ENCODE measurements around the gene SLC2A13. TPM values are rescaled to one million over a fixed set of nuclear protein-coding genes. Genes with fewer than 3 reads are reported as not detected.

SLC2A13 gene
- total and polyA plus RNA-seq, 2 donors from 2014 or later, result 3.9 to 18.6 TPM

GRCh38 chr12:40138526-40138925 lies 32.6 kb upstream of the SLC2A13 start:
- Histone ChIP-seq H3K36me3 (ENCODE audit: control insufficient read depth in 2 of 3, insufficient read depth in 3 of 3, low read length in 3 of 3) (no peaks in the 10 kb centered on the region), H3K4me3 (ENCODE audit: low read length in 3 of 3) (no peak overlapping the region), H3K9ac (ENCODE audit: low read length in 3 of 3) (no peak overlapping the region), H3K27me3 (ENCODE audit: control insufficient read depth, insufficient read depth, low read length) (no peaks in the 10 kb centered on the region), H3K27ac (ENCODE audit: low read depth in 2 of 2, low read length in 2 of 2) (no peak overlapping the region), H3K9me3 (ENCODE audit: control insufficient read depth in 2 of 3, insufficient read depth in 1 of 3, low read length in 3 of 3) (no peaks in the 10 kb centered on the region), H3K4me1 (ENCODE audit: control insufficient read depth in 2 of 3, insufficient read depth in 2 of 3, low read depth in 1 of 3, low read length in 3 of 3) (no peaks in the 10 kb centered on the region)
- TF ChIP-seq, protein P1, sequence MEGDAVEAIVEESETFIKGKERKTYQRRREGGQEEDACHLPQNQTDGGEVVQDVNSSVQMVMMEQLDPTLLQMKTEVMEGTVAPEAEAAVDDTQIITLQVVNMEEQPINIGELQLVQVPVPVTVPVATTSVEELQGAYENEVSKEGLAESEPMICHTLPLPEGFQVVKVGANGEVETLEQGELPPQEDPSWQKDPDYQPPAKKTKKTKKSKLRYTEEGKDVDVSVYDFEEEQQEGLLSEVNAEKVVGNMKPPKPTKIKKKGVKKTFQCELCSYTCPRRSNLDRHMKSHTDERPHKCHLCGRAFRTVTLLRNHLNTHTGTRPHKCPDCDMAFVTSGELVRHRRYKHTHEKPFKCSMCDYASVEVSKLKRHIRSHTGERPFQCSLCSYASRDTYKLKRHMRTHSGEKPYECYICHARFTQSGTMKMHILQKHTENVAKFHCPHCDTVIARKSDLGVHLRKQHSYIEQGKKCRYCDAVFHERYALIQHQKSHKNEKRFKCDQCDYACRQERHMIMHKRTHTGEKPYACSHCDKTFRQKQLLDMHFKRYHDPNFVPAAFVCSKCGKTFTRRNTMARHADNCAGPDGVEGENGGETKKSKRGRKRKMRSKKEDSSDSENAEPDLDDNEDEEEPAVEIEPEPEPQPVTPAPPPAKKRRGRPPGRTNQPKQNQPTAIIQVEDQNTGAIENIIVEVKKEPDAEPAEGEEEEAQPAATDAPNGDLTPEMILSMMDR (IDR thresholded peaks at IDR 0.05; ENCODE audit: borderline replicate concordance, extremely low read depth, insufficient read depth), result no peak
- intact Hi-C loops (cut with DNase I), result no loop called here
- FAIRE-seq, result no peak
- no peak for DNase-seq

GRCh38 chr12:40137252-40137651 lies 31.4 kb upstream of the SLC2A13 start:
- intact Hi-C loops (cut with DNase I), result no loop called here
- no peak overlapping the region for H3K9ac ChIP-seq (ENCODE audit: low read length in 3 of 3)
- no peak overlapping the region for H3K4me3 ChIP-seq (ENCODE audit: low read length in 3 of 3)
- no peaks in the 10 kb centered on the region for H3K9me3 ChIP-seq (ENCODE audit: control insufficient read depth in 2 of 3, insufficient read depth in 1 of 3, low read length in 3 of 3)
- H3K4me1 ChIP-seq (ENCODE audit: control insufficient read depth in 2 of 3, insufficient read depth in 2 of 3, low read depth in 1 of 3, low read length in 3 of 3), result no peaks in the 10 kb centered on the region
- H3K36me3 ChIP-seq (ENCODE audit: control insufficient read depth in 2 of 3, insufficient read depth in 3 of 3, low read length in 3 of 3), result no peaks in the 10 kb centered on the region
- H3K27ac ChIP-seq (ENCODE audit: low read depth in 2 of 2, low read length in 2 of 2), result no peak overlapping the region
- TF ChIP-seq, protein P1 (IDR thresholded peaks at IDR 0.05; ENCODE audit: borderline replicate concordance, extremely low read depth, insufficient read depth), result no peak
- peak in 1 of 5 donors; percentile 9 for DNase-seq
- no peaks in the 10 kb centered on the region for H3K27me3 ChIP-seq (ENCODE audit: control insufficient read depth, insufficient read depth, low read length)
- no peak for FAIRE-seq

GRCh38 chr12:40127408-40127807 lies 21.5 kb upstream of the SLC2A13 start:
- TF ChIP-seq, protein P1 (IDR thresholded peaks at IDR 0.05; ENCODE audit: borderline replicate concordance, extremely low read depth, insufficient read depth), result no peak
- H3K27ac ChIP-seq (ENCODE audit: low read depth in 2 of 2, low read length in 2 of 2), result no peak overlapping the region
- intact Hi-C loops (cut with DNase I), result no loop called here
- FAIRE-seq (no peak), DNase-seq (no peak)
- no peaks in the 10 kb centered on the region for H3K27me3 ChIP-seq (ENCODE audit: control insufficient read depth, insufficient read depth, low read length)
- no peaks in the 10 kb centered on the region for H3K36me3 ChIP-seq (ENCODE audit: control insufficient read depth in 2 of 3, insufficient read depth in 3 of 3, low read length in 3 of 3)
- no peaks in the 10 kb centered on the region for H3K9me3 ChIP-seq (ENCODE audit: control insufficient read depth in 2 of 3, insufficient read depth in 1 of 3, low read length in 3 of 3)
- H3K4me1 ChIP-seq (ENCODE audit: control insufficient read depth in 2 of 3, insufficient read depth in 2 of 3, low read depth in 1 of 3, low read length in 3 of 3), result no peaks in the 10 kb centered on the region
- no peak overlapping the region for H3K9ac ChIP-seq (ENCODE audit: low read length in 3 of 3)
- H3K4me3 ChIP-seq (ENCODE audit: low read length in 3 of 3), result no peak overlapping the region

GRCh38 chr12:40123496-40123895 lies 17.6 kb upstream of the SLC2A13 start:
- Histone ChIP-seq H3K27me3 (ENCODE audit: control insufficient read depth, insufficient read depth, low read length) (no peaks in the 10 kb centered on the region), H3K27ac (ENCODE audit: low read depth in 2 of 2, low read length in 2 of 2) (no peak overlapping the region), H3K9ac (ENCODE audit: low read length in 3 of 3) (no peak overlapping the region), H3K9me3 (ENCODE audit: control insufficient read depth in 2 of 3, insufficient read depth in 1 of 3, low read length in 3 of 3) (no peaks in the 10 kb centered on the region), H3K36me3 (ENCODE audit: control insufficient read depth in 2 of 3, insufficient read depth in 3 of 3, low read length in 3 of 3) (no peaks in the 10 kb centered on the region), H3K4me1 (ENCODE audit: control insufficient read depth in 2 of 3, insufficient read depth in 2 of 3, low read depth in 1 of 3, low read length in 3 of 3) (no peaks in the 10 kb centered on the region), H3K4me3 (ENCODE audit: low read length in 3 of 3) (no peak overlapping the region)
- intact Hi-C loops (cut with DNase I), result no loop called here
- no peak for FAIRE-seq
- TF ChIP-seq, protein P1 (IDR thresholded peaks at IDR 0.05; ENCODE audit: borderline replicate concordance, extremely low read depth, insufficient read depth), result no peak
- no peak for DNase-seq
